Astrocyte of the cerebellum (primary cell): Measurements from ENCODE around the gene ZFAND3.

ENCODE experiments used
- DNase-seq: peaks from one replicate; pipeline ENCODE4 v3.0.0-alpha.2; 2011; ENCODE audit warnings: low read depth
- H3K4me3 ChIP-seq: 2 replicates; pipeline ENCODE4 v1.5.1; 2011; ENCODE audit warnings: mild to moderate bottlenecking, low read depth, low read length, moderate library complexity
- CTCF ChIP-seq: IDR thresholded peaks from 2 replicates; pipeline ENCODE4 v1.5.1; 2012; ENCODE audit warnings: low read length, low read depth, moderate library complexity, mild to moderate bottlenecking; ENCODE audit errors: missing control alignments
- in situ Hi-C: cut with HindIII; loops from 2 replicates; pipeline ENCODE4 v1.10.0; 2017; ENCODE audit warnings: low sequenced_read_pairs

The ZFAND3 gene

GRCh38 chr6:38054527-38055202 lies 235.1 kb downstream of the ZFAND3 start:
- in situ Hi-C loops = no loop called here
- TF ChIP-seq CTCF = no peak
- no peak overlapping the region for H3K4me3 ChIP-seq
- DNase-seq = no peak

- DNase-seq = no peak
- no peak overlapping the region for H3K4me3 ChIP-seq
- in situ Hi-C loops = no loop called here
- no peak for TF ChIP-seq CTCF
Measured at GRCh38 chr6:38055203-38055589, 235.7 kb downstream of the ZFAND3 start.

GRCh38 chr6:38056361-38056760 lies 236.8 kb downstream of the ZFAND3 start:
- DNase-seq = no peak
- no peak overlapping the region for H3K4me3 ChIP-seq
- in situ Hi-C loops = no loop called here
- TF ChIP-seq CTCF = no peak

- no peak overlapping the region for H3K4me3 ChIP-seq
- TF ChIP-seq CTCF = no peak
- no peak for DNase-seq
- in situ Hi-C loops = no loop called here
Measured at GRCh38 chr6:38057994-38058393, 238.5 kb downstream of the ZFAND3 start.

GRCh38 chr6:38062066-38062465 lies 242.5 kb downstream of the ZFAND3 start:
- in situ Hi-C loops = no loop called here
- no peak for DNase-seq
- no peak for TF ChIP-seq CTCF
- no peak overlapping the region for H3K4me3 ChIP-seq

GRCh38 chr6:38063973-38064372 lies 244.4 kb downstream of the ZFAND3 start:
- no peak for DNase-seq
- no peak overlapping the region for H3K4me3 ChIP-seq
- in situ Hi-C loops = no loop called here
- no peak for TF ChIP-seq CTCF

- TF ChIP-seq CTCF = no peak
- no peak overlapping the region for H3K4me3 ChIP-seq
- in situ Hi-C loops = no loop called here
- DNase-seq = no peak
Measured at GRCh38 chr6:38064431-38064830, 244.9 kb downstream of the ZFAND3 start.
